ENCODE data around the gene MT1E.
A peak's percentile ranks its signal among the peaks of the same experiment; 100 is the strongest.

Gene MT1E

GRCh38 chr16:56600398-56600999 lies 25.1 kb upstream of the MT1E start:
- DNase-seq (ENCODE audit: extremely low read depth, low read depth), result no peak
- no peak overlapping the region for H3K4me3 ChIP-seq (replicated peaks; ENCODE audit: low read depth, low read length)
- TF ChIP-seq CTCF (IDR thresholded peaks at IDR 0.05; ENCODE audit: low read depth, low read length, missing control alignments), result peak; percentile 70

- TF ChIP-seq CTCF (IDR thresholded peaks at IDR 0.05; ENCODE audit: low read depth, low read length, missing control alignments), result no peak
- no peak for DNase-seq (ENCODE audit: extremely low read depth, low read depth)
- no peak overlapping the region for H3K4me3 ChIP-seq (replicated peaks; ENCODE audit: low read depth, low read length)
Observed at GRCh38 chr16:56601325-56601724, 24.3 kb upstream of the MT1E start.

GRCh38 chr16:56603589-56603988 lies 22.0 kb upstream of the MT1E start:
- TF ChIP-seq CTCF (IDR thresholded peaks at IDR 0.05; ENCODE audit: low read depth, low read length, missing control alignments), result peak; percentile 28
- H3K4me3 ChIP-seq (replicated peaks; ENCODE audit: low read depth, low read length), result no peak overlapping the region
- DNase-seq (ENCODE audit: extremely low read depth, low read depth), result no peak

GRCh38 chr16:56604966-56605365 lies 20.6 kb upstream of the MT1E start:
- DNase-seq (ENCODE audit: extremely low read depth, low read depth), result no peak
- no peak overlapping the region for H3K4me3 ChIP-seq (replicated peaks; ENCODE audit: low read depth, low read length)
- no peak for TF ChIP-seq CTCF (IDR thresholded peaks at IDR 0.05; ENCODE audit: low read depth, low read length, missing control alignments)

- no peak for DNase-seq (ENCODE audit: extremely low read depth, low read depth)
- no peak overlapping the region for H3K4me3 ChIP-seq (replicated peaks; ENCODE audit: low read depth, low read length)
- TF ChIP-seq CTCF (IDR thresholded peaks at IDR 0.05; ENCODE audit: low read depth, low read length, missing control alignments), result no peak
Observed at GRCh38 chr16:56605475-56605874, 20.1 kb upstream of the MT1E start.

- no peak overlapping the region for H3K4me3 ChIP-seq (replicated peaks; ENCODE audit: low read depth, low read length)
- DNase-seq (ENCODE audit: extremely low read depth, low read depth), result no peak
- no peak for TF ChIP-seq CTCF (IDR thresholded peaks at IDR 0.05; ENCODE audit: low read depth, low read length, missing control alignments)
Observed at GRCh38 chr16:56606071-56606475, 19.5 kb upstream of the MT1E start.

Data from HFF-Myc (cell line).